Activated CD8-positive, alpha-beta T cell treated with anti-CD3 and anti-CD28 coated beads, Interleukin-2, amount 10 ng/mL, durations not matched to agents 7 days and 5 days (primary cell): ENCODE measurements around the gene ARHGEF4. TPM values are rescaled to one million over a fixed set of nuclear protein-coding genes. Genes with fewer than 3 reads are reported as not detected.

ENCODE experiments used
- ATAC-seq: fragments of 150-1000 bp; cut with Tn5 transposase; one replicate; pipeline ENCODE4 v1.10.0; 2021; ENCODE audit warnings: moderate library complexity
- CTCF ChIA-PET: fragments of 350-600 bp; sonication (Branson Sonifier 250); formaldehyde crosslinking; loops from one replicate; lab custom pipeline; 2021; ENCODE audit warnings: antibody characterized with exemption; lab: Charles Lee
- POLR2A ChIA-PET: fragments of 350-600 bp; sonication (Branson Sonifier 250); formaldehyde crosslinking; loops from one replicate; lab custom pipeline; 2021; ENCODE audit warnings: antibody characterized with exemption; lab: Charles Lee
- DNase-seq: peaks from one replicate; pipeline ENCODE4 v3.0.0-alpha.2; 2020
- H3K27ac Mint-ChIP-seq: one replicate; pipeline ENCODE4 v1.8.0; 2021; ENCODE audit warnings: mild to moderate bottlenecking, mixed read lengths
- H3K27me3 Mint-ChIP-seq: one replicate; pipeline ENCODE4 v1.8.0; 2021; ENCODE audit warnings: low read depth, mixed read lengths
- H3K36me3 Mint-ChIP-seq: one replicate; pipeline ENCODE4 v1.8.0; 2021; ENCODE audit warnings: low read depth, mixed read lengths
- H3K4me1 Mint-ChIP-seq: one replicate; pipeline ENCODE4 v1.8.0; 2021; ENCODE audit warnings: low read depth, mixed read lengths
- H3K4me3 Mint-ChIP-seq: one replicate; pipeline ENCODE4 v1.8.0; 2021; ENCODE audit warnings: mild to moderate bottlenecking, mixed read lengths
- H3K9me3 Mint-ChIP-seq: one replicate; pipeline ENCODE4 v1.8.0; 2022; ENCODE audit warnings: mixed read lengths; ENCODE audit not compliant: insufficient read depth
- total RNA-seq, 2 experiments: library from RNA; stranded (reverse); gene quantifications; one replicate each; pipeline ENCODE4 v1.2.3, GENCODE V29; 2021

ARHGEF4 gene
- total RNA-seq, 2 experiments from 2014 or later: 2.9 to 3.3 TPM

DNA sequence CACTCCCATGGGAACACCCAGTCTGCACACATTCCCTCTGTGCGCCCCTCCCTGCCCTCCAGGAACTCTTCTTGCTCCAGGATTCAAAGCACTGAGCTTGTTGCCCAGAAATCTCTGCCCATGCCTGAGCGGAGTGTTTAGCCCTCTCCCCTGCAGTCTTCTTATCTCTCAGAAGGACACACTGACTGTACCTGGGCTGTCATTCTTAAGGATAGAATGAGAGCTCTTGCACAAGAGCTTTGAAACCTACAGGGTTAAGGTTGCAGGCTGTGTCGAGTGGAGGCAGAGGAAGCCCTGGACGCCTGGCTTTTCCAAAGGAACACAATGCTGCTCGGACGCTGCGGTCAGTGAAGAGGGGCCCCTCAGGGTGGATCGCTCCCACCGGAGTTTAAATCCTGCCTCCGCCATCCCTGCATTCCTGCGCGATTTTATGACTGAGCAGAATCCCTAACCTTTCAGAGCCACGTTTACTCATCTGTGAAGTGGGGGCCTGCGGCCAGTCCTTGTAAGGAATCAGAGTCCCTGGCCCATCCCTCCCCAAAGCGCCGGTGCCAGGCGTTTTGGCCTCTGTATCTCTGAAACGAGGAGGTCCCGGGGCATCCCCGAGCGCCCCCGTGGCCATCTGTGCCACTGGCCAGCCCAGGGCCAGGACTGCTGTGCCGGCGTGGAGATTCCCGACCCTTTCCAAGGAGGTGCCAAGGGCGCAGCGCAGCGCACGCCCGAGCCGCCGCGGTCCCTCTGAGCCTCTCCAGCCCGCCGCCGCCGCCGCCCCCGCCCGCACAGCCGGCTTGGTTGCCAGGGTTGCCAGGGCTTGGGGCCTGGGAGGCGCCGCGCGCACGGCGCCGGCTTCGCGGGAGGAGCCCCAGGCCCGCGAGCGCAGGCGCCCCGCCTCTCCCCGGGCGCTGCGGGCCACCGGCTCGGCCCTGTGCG is 197.7 kb downstream of the ARHGEF4 start:
- Mint-ChIP-seq H3K9me3 (no peaks in the 10 kb centered on the region), H3K4me1 (peaks cover 20% of the 10 kb centered on the region), H3K27ac (no peak overlapping the region), H3K27me3 (peaks cover 36% of the 10 kb centered on the region), H3K36me3 (peaks cover 3% of the 10 kb centered on the region), H3K4me3 (peak overlapping the region; percentile 38)
- DNase-seq (peak; percentile 22), ATAC-seq (peak; percentile 56)
- ChIA-PET POLR2A (interaction anchor here (1.1 kb wide), 1 partner anchor 59 kb away, joined by 3 read pairs; the partner anchor contains the start of gene FAM168B), CTCF (no interaction called here)

GRCh38 chr2:131035112-131035825 is 198.6 kb downstream of the ARHGEF4 start:
- ATAC-seq: peak; percentile 14
- Mint-ChIP-seq H3K4me1 (peaks cover 27% of the 10 kb centered on the region), H3K36me3 (peaks cover 7% of the 10 kb centered on the region), H3K9me3 (no peaks in the 10 kb centered on the region), H3K27me3 (peaks cover 32% of the 10 kb centered on the region), H3K4me3 (peak overlapping the region; percentile 61), H3K27ac (no peak overlapping the region)
- ChIA-PET POLR2A (no interaction called here), CTCF (no interaction called here)
- DNase-seq: peak; percentile 17

- Mint-ChIP-seq H3K36me3 (peaks cover 7% of the 10 kb centered on the region), H3K9me3 (no peaks in the 10 kb centered on the region), H3K27me3 (peaks cover 29% of the 10 kb centered on the region), H3K4me1 (peaks cover 32% of the 10 kb centered on the region), H3K4me3 (no peak overlapping the region), H3K27ac (no peak overlapping the region)
- no peak for ATAC-seq
- DNase-seq: peak; percentile 19
- ChIA-PET CTCF (no interaction called here), POLR2A (interaction anchor here (0.5 to 1.0 kb wide), 2 partner anchors 57 to 68 kb away, joined by 3 to 5 read pairs; no protein-coding TSS in a partner anchor)
Observed at GRCh38 chr2:131035826-131036231, 199.1 kb downstream of the ARHGEF4 start.

- DNase-seq: no peak
- CTCF ChIA-PET: no interaction called here
- H3K27ac Mint-ChIP-seq: no peak overlapping the region
Observed at GRCh38 chr2:131036269-131036668, 199.6 kb downstream of the ARHGEF4 start.

DNA sequence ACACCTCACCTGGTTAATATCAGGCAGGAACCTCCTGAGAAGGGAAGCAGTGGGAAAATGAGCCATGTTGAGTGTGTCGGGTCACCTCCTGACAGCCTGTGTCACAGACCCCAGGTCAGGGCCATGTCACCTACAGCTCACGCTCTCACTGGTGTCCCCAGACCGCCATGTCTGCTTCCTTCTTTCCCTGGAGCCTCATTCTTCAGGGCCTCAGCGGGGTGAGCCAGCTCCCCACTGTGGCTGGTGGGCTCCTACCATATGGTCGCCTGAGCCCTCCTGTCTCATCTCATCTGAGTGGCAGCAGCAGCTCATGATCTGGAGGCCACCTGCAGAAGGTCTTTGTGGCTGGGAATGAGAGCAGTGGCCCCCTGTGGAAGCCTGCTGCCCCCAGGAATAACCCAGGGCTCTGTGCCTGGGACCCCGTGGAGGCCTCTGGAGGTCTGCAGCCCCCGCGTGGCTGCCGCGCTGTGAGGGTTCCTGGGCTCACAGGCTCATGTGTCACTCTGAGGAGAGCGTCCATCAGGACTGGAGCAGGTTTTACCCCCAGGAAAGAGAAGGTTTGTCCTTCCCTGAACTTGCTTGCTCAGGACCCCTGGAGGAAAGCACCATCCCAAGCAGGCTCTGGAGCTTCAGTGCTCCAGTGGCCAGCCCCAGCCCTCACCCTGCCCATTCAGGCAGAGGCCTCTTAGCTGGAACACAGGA is 200.1 kb downstream of the ARHGEF4 start:
- H3K4me3 Mint-ChIP-seq: no peak overlapping the region
- POLR2A ChIA-PET: interaction anchor here (0.9 to 1.0 kb wide), 2 partner anchors 56 to 57 kb away, joined by 3 read pairs; partner anchors contain the start of gene FAM168B
- ATAC-seq: no peak

More at GRCh38 chr2:131036269-131036668, 199.6 kb downstream of the ARHGEF4 start:
- peaks cover 29% of the 10 kb centered on the region for H3K27me3 Mint-ChIP-seq
- peaks cover 11% of the 10 kb centered on the region for H3K36me3 Mint-ChIP-seq
- peaks cover 37% of the 10 kb centered on the region for H3K4me1 Mint-ChIP-seq
- H3K9me3 Mint-ChIP-seq: no peaks in the 10 kb centered on the region
- POLR2A ChIA-PET: interaction anchor here (0.5 to 1.0 kb wide), 3 partner anchors 56 to 68 kb away, joined by 3 to 5 read pairs (median 3); partner anchors contain the start of gene FAM168B
- ATAC-seq: no peak
- no peak overlapping the region for H3K4me3 Mint-ChIP-seq

GRCh38 chr2:131037398-131038257 is 200.9 kb downstream of the ARHGEF4 start:
- ChIA-PET CTCF (no interaction called here), POLR2A (no interaction called here)
- H3K4me3 Mint-ChIP-seq: no peak overlapping the region
- H3K9me3 Mint-ChIP-seq: no peaks in the 10 kb centered on the region
- DNase-seq: no peak
- no peak overlapping the region for H3K27ac Mint-ChIP-seq
- peaks cover 27% of the 10 kb centered on the region for H3K27me3 Mint-ChIP-seq
- peaks cover 50% of the 10 kb centered on the region for H3K4me1 Mint-ChIP-seq
- peaks cover 16% of the 10 kb centered on the region for H3K36me3 Mint-ChIP-seq
- ATAC-seq: no peak

More for the DNA sequence above, 200.1 kb downstream of the ARHGEF4 start:
- no peak for DNase-seq
- CTCF ChIA-PET: no interaction called here
- H3K9me3 Mint-ChIP-seq: no peaks in the 10 kb centered on the region
- peaks cover 43% of the 10 kb centered on the region for H3K4me1 Mint-ChIP-seq
- no peak overlapping the region for H3K27ac Mint-ChIP-seq
- H3K27me3 Mint-ChIP-seq: peaks cover 29% of the 10 kb centered on the region
- H3K36me3 Mint-ChIP-seq: peaks cover 13% of the 10 kb centered on the region

DNA sequence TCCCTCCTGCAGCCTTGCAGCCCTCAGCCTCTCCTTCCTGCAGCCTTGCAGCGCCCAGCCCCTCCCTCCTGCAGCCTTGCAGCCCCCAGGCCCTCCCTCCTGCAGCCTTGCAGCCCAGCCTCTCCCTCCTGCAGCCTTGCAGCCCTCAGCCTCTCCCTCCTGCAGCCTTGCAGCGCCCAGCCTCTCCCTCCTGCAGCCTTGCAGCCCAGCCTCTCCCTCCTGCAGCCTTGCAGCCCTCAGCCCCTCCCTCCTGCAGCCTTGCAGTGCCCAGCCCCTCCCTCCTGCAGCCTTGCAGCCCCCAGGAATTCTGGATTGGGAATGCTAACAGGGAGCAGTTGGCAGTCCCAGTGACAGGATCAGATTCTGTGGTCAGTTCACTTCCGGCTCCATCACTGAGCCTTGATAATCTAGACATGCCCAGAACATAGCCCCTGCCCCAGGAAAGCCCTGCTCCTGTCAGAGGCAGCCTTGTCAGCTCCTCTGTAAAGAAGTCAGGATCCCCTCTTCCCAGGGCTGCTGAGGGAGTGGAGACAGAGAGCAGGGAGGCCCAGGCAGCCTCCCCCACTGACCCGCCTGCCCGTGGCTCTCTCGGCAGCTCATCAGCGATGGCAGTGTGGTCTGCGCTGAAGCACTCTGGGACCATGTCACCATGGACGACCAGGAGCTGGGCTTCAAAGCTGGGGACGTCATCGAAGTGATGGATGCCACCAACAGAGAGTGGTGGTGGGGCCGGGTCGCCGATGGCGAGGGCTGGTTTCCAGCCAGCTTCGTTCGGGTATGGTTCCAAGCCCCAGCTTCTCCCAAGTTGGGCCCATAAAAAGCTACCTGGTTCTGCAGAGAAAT is 201.8 kb downstream of the ARHGEF4 start:
- POLR2A ChIA-PET: no interaction called here

GRCh38 chr2:131039101-131039440 is 202.4 kb downstream of the ARHGEF4 start:
- Mint-ChIP-seq H3K36me3 (peaks cover 16% of the 10 kb centered on the region), H3K4me1 (peaks cover 53% of the 10 kb centered on the region), H3K4me3 (peak overlapping the region; percentile 46), H3K27ac (no peak overlapping the region), H3K9me3 (no peaks in the 10 kb centered on the region), H3K27me3 (peaks cover 18% of the 10 kb centered on the region)
- ChIA-PET POLR2A (no interaction called here), CTCF (no interaction called here)
- DNase-seq (no peak), ATAC-seq (no peak)

More for the DNA sequence above, 201.8 kb downstream of the ARHGEF4 start:
- peaks cover 24% of the 10 kb centered on the region for H3K27me3 Mint-ChIP-seq
- H3K27ac Mint-ChIP-seq: no peak overlapping the region
- peaks cover 16% of the 10 kb centered on the region for H3K36me3 Mint-ChIP-seq
- ATAC-seq: no peak
- H3K4me3 Mint-ChIP-seq: no peak overlapping the region
- H3K4me1 Mint-ChIP-seq: peaks cover 56% of the 10 kb centered on the region
- CTCF ChIA-PET: no interaction called here
- no peaks in the 10 kb centered on the region for H3K9me3 Mint-ChIP-seq
- DNase-seq: no peak

- H3K4me3 Mint-ChIP-seq: peak overlapping the region; percentile 46
- H3K4me1 Mint-ChIP-seq: peaks cover 49% of the 10 kb centered on the region
- ATAC-seq: no peak
- H3K9me3 Mint-ChIP-seq: no peaks in the 10 kb centered on the region
- H3K27me3 Mint-ChIP-seq: peaks cover 14% of the 10 kb centered on the region
- DNase-seq: no peak
- POLR2A ChIA-PET: no interaction called here
- H3K36me3 Mint-ChIP-seq: peaks cover 16% of the 10 kb centered on the region
- CTCF ChIA-PET: interaction anchor here (0.7 kb wide), 1 partner anchor 67 kb away, joined by 3 read pairs; no protein-coding TSS in a partner anchor
- no peak overlapping the region for H3K27ac Mint-ChIP-seq
Observed at GRCh38 chr2:131039535-131039907, 202.8 kb downstream of the ARHGEF4 start.
